Measurements from ENCODE around the gene NKTR.

NKTR gene

GRCh38 chr3:42696356-42697288, 96.1 kb downstream of the NKTR start:
- no peak for DNase-seq (ENCODE audit: low read depth)

GRCh38 chr3:42697289-42698051, 97.0 kb downstream of the NKTR start:
- DNase-seq (ENCODE audit: low read depth), result no peak

All from activated T-helper 1 cell treated with Interleukin-2 at 50 U/mL for 16 hours (primary cell).